Measurements from ENCODE around the gene ATP5IF1. TPM values are rescaled to one million over a fixed set of nuclear protein-coding genes. Genes with fewer than 3 reads are reported as not detected.

ATP5IF1 gene
- total and polyA plus RNA-seq, 10 of the 15 experiments (the other 5 are each of a cell fraction or from before 2014, with no cell fraction given) = 253 to 1,210 (median 418) TPM

DNA sequence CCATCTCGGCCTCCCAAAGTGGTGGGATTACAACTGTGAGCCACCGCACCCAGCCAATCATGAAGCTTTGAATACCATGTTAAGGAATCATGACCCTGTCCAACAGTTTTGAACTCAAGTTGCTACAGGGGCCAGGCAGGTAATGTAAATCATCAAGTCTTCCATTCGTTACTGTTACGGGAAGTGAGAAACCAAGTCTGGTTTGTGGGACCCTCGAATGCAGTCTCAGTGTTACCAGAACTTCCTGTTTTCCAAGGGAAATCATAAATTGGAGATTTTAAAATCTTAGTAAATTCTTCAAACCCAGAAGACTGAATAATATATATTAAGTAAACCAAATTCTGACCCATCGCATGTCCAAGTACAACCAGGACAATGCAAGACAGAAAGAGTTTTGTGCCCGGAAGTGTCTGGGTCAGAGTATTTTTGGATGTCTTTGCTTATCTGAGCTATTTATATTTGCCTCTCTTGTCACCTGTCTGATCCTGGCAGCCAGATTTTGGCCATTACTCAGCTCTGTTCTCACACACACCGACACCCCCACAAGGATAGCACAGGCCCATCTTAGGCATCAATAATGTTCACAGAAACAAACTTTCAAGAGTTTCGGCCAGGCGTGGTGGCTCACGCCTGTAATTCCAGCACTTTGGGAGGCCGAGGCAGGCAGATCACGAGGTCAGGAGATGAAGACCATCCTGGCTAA, 8.8 kb downstream of the ATP5IF1 start (continued):
- TF ChIP-seq, protein P1, sequence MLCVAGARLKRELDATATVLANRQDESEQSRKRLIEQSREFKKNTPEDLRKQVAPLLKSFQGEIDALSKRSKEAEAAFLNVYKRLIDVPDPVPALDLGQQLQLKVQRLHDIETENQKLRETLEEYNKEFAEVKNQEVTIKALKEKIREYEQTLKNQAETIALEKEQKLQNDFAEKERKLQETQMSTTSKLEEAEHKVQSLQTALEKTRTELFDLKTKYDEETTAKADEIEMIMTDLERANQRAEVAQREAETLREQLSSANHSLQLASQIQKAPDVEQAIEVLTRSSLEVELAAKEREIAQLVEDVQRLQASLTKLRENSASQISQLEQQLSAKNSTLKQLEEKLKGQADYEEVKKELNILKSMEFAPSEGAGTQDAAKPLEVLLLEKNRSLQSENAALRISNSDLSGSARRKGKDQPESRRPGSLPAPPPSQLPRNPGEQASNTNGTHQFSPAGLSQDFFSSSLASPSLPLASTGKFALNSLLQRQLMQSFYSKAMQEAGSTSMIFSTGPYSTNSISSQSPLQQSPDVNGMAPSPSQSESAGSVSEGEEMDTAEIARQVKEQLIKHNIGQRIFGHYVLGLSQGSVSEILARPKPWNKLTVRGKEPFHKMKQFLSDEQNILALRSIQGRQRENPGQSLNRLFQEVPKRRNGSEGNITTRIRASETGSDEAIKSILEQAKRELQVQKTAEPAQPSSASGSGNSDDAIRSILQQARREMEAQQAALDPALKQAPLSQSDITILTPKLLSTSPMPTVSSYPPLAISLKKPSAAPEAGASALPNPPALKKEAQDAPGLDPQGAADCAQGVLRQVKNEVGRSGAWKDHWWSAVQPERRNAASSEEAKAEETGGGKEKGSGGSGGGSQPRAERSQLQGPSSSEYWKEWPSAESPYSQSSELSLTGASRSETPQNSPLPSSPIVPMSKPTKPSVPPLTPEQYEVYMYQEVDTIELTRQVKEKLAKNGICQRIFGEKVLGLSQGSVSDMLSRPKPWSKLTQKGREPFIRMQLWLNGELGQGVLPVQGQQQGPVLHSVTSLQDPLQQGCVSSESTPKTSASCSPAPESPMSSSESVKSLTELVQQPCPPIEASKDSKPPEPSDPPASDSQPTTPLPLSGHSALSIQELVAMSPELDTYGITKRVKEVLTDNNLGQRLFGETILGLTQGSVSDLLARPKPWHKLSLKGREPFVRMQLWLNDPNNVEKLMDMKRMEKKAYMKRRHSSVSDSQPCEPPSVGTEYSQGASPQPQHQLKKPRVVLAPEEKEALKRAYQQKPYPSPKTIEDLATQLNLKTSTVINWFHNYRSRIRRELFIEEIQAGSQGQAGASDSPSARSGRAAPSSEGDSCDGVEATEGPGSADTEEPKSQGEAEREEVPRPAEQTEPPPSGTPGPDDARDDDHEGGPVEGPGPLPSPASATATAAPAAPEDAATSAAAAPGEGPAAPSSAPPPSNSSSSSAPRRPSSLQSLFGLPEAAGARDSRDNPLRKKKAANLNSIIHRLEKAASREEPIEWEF (IDR thresholded peaks at IDR 0.05; ENCODE audit: insufficient replicate concordance, low read depth, low read length) = no peak
- TF ChIP-seq WRNIP1 (IDR thresholded peaks at IDR 0.05; ENCODE audit: borderline replicate concordance, low read depth, low read length) = no peak
- no peak for TF ChIP-seq SMC3 (IDR thresholded peaks at IDR 0.05; ENCODE audit: borderline replicate concordance, low read length)
- TF ChIP-seq ZBTB33 (IDR thresholded peaks at IDR 0.05) = no peak
- TF ChIP-seq GABPA (IDR thresholded peaks at IDR 0.05; ENCODE audit: low read depth) = peak; percentile 58; the same call in 1 of the 2 replicates
- peak; percentile 74; the same call in 1 of the 2 replicates for TF ChIP-seq DPF2 (IDR thresholded peaks at IDR 0.05)
- no peak for TF ChIP-seq SIN3A (IDR thresholded peaks at IDR 0.05; ENCODE audit: low read depth, low read length)
- TF ChIP-seq ZBTB40 (IDR thresholded peaks at IDR 0.05; ENCODE audit: borderline replicate concordance) = no peak; the same call in 1 of the 2 replicates
- no peak for TF ChIP-seq MYB (IDR thresholded peaks at IDR 0.05; ENCODE audit: borderline replicate concordance, low read depth, low read length)
- TF ChIP-seq CEBPB (IDR thresholded peaks at IDR 0.05; ENCODE audit: borderline replicate concordance in 1 of 2, low read depth in 2 of 2, low read length in 2 of 2) = 0 out of 4 replicates have a peak, but pooled peaks of 1 of the 2 experiments have one; percentile 81
- no peak for TF ChIP-seq E2F8 (IDR thresholded peaks at IDR 0.05; ENCODE audit: low read depth, partially characterized antibody)
- TF ChIP-seq TAF1 (IDR thresholded peaks at IDR 0.05; ENCODE audit: borderline replicate concordance, low read depth, low read length) = peak; percentile 40; the same call in 1 of the 2 replicates
- peak; percentile 22; the same call in 1 of the 2 replicates for TF ChIP-seq POLR2AphosphoS5 (IDR thresholded peaks at IDR 0.05; ENCODE audit: low read length)
- no peak for TF ChIP-seq KDM1A (IDR thresholded peaks at IDR 0.05; ENCODE audit: borderline replicate concordance)
